GM12878 (cell line): ENCODE results near the gene TAF4. TPM values are rescaled to one million over a fixed set of nuclear protein-coding genes. Genes with fewer than 3 reads are reported as not detected.

Source experiments
- ATAC-seq: fragments of 200-7000 bp; cut with Tn5 transposase; 3 replicates; pipeline ENCODE4 v1.9.1; 2020; ENCODE audit warnings: mild to moderate bottlenecking, moderate library complexity
- BruUV-seq: library from RNA; stranded (reverse); fragments of 400-500 nt; replicated peaks from 2 replicates; lab custom pipeline; 2021; lab: Mats Ljungman, UMichigan
- CTCF ChIA-PET: fragments of 300-600 bp; sonication (Branson Sonifier 250); formaldehyde crosslinking; extraction: SDS; loops from one replicate; lab custom pipeline; 2021; ENCODE audit warnings: inconsistent platforms; lab: Yijun Ruan, JAX
- POLR2A ChIA-PET: fragments of 350-600 bp; formaldehyde crosslinking; extraction: SDS; loops from one replicate; lab custom pipeline; 2021; ENCODE audit warnings: inconsistent platforms; lab: Charles Lee
- RAD21 ChIA-PET: fragments of 300-600 bp; sonication (Branson Sonifier 250); formaldehyde crosslinking; loops from one replicate; lab custom pipeline; 2023; ENCODE audit warnings: antibody characterized with exemption; ENCODE audit not compliant: unreplicated experiment; lab: Charles Lee
- SMC1A ChIA-PET: fragments of 300-600 bp; sonication (Branson Sonifier 250); formaldehyde crosslinking; loops from one replicate; lab custom pipeline; 2023; ENCODE audit not compliant: unreplicated experiment, uncharacterized antibody; lab: Charles Lee
- DNase-seq: peaks from one replicate; pipeline ENCODE4 v3.0.0-alpha.2; 2011; ENCODE audit warnings: low read depth, low spot score
- FAIRE-seq: peaks from 3 replicates; lab custom pipeline; 2011; peaks lifted over from hg19 to GRCh38; lab: Jason Lieb, UNC
- H2AFZ ChIP-seq: 2 replicates; pipeline ENCODE4 v1.6.0; 2011; ENCODE audit warnings: low read depth, low read length, control low read depth; ENCODE audit not compliant: control insufficient read depth
- H3K27ac ChIP-seq: 2 replicates; pipeline ENCODE4 v1.5.1; 2011; ENCODE audit warnings: control low read depth; ENCODE audit not compliant: control insufficient read depth, insufficient read depth
- H3K27me3 ChIP-seq, 2 experiments: replicated peaks in 1 of 2; 2 replicates each; pipeline versions ENCODE4 v1.6.0 to v1.6.1; 2011; ENCODE audit warnings: low read length in 1 of 2; ENCODE audit not compliant: control insufficient read depth in 2 of 2, insufficient read depth in 2 of 2
- H3K36me3 ChIP-seq, 2 experiments: 2 replicates each; pipeline ENCODE4 v1.5.1; 2011; ENCODE audit warnings: low read length in 1 of 2; ENCODE audit not compliant: control insufficient read depth in 2 of 2, insufficient read depth in 2 of 2
- H3K4me1 ChIP-seq: 2 replicates; pipeline ENCODE4 v1.6.1; 2011; ENCODE audit warnings: mild to moderate bottlenecking, low read length, moderate library complexity, mixed read lengths; ENCODE audit not compliant: control insufficient read depth, insufficient read depth
- H3K4me2 ChIP-seq: 2 replicates; pipeline ENCODE4 v1.6.0; 2011; ENCODE audit warnings: control low read depth; ENCODE audit not compliant: control insufficient read depth, insufficient read depth
- H3K4me3 ChIP-seq: fragments of 200-600 bp; sonication (generic); 2 replicates; pipeline ENCODE4 v1.5.1; 2016
- H3K79me2 ChIP-seq: 2 replicates; pipeline ENCODE4 v1.6.0; 2011; ENCODE audit warnings: low read length; ENCODE audit not compliant: control insufficient read depth, insufficient read depth
- H3K9ac ChIP-seq: 2 replicates; pipeline ENCODE4 v1.8.0; 2011; ENCODE audit warnings: low read length, control low read depth, mixed read lengths; ENCODE audit not compliant: control insufficient read depth, insufficient read depth
- H3K9me3 ChIP-seq: replicated peaks from 3 replicates; pipeline ENCODE4 v1.5.1; 2011; ENCODE audit warnings: mild to moderate bottlenecking, low read length; ENCODE audit not compliant: control insufficient read depth, insufficient read depth
- H4K20me1 ChIP-seq: 2 replicates; pipeline ENCODE4 v1.6.0; 2011; ENCODE audit not compliant: control insufficient read depth, insufficient read depth
- CHD1 ChIP-seq: IDR thresholded peaks from 2 replicates; pipeline ENCODE4 v1.6.1; 2012; ENCODE audit warnings: low read depth, low read length, improper control_type of control experiment
- CREM ChIP-seq: IDR thresholded peaks from 2 replicates; pipeline ENCODE4 v1.6.1; 2014; ENCODE audit warnings: antibody characterized with exemption, low read depth
- DPF2 ChIP-seq: fragments of 450-650 bp; IDR thresholded peaks from 2 replicates; pipeline ENCODE4 v1.6.1; 2017; ENCODE audit warnings: mild to moderate bottlenecking
- IKZF1 ChIP-seq: fragments of 450-650 bp; conservative IDR thresholded peaks from 2 replicates; pipeline ENCODE4 v1.6.1; 2017; ENCODE audit warnings: antibody characterized with exemption, mild to moderate bottlenecking
- IRF4 ChIP-seq: IDR thresholded peaks from 2 replicates; pipeline ENCODE4 v1.6.1; 2011; ENCODE audit warnings: low read depth, low read length
- JUND ChIP-seq: IDR thresholded peaks from 2 replicates; pipeline ENCODE4 v1.6.1; 2012; ENCODE audit warnings: low read depth, mild to moderate bottlenecking, low read length, improper control_type of control experiment, moderate library complexity
- LARP7 ChIP-seq: fragments of 450-650 bp; IDR thresholded peaks from 2 replicates; pipeline ENCODE4 v1.6.1; 2017; ENCODE audit warnings: mild to moderate bottlenecking
- MTA2 ChIP-seq: fragments of 450-650 bp; IDR thresholded peaks from 2 replicates; pipeline ENCODE4 v1.6.1; 2016; ENCODE audit warnings: low read depth, mild to moderate bottlenecking, moderate library complexity
- MTA3 ChIP-seq: IDR thresholded peaks from 2 replicates; pipeline ENCODE4 v1.6.1; 2012; ENCODE audit warnings: low read length, inconsistent platforms, borderline replicate concordance
- PBX3 ChIP-seq: IDR thresholded peaks from 2 replicates; pipeline ENCODE4 v1.6.1; 2011; ENCODE audit warnings: mild to moderate bottlenecking, low read depth, low read length, moderate library complexity; ENCODE audit not compliant: insufficient replicate concordance
- SIN3A ChIP-seq: IDR thresholded peaks from 2 replicates; pipeline ENCODE4 v1.6.1; 2012; ENCODE audit warnings: low read depth, low read length, improper control_type of control experiment
- SMAD1 ChIP-seq: fragments of 450-650 bp; IDR thresholded peaks from 2 replicates; pipeline ENCODE4 v1.6.1; 2018; ENCODE audit warnings: mild to moderate bottlenecking, low read depth; ENCODE audit not compliant: partially characterized antibody
- TAF1 ChIP-seq: IDR thresholded peaks from 2 replicates; pipeline ENCODE4 v1.6.1; 2011; ENCODE audit warnings: mild to moderate bottlenecking, low read depth, low read length, borderline replicate concordance
- TBL1XR1 ChIP-seq: IDR thresholded peaks from 2 replicates; pipeline ENCODE4 v1.6.1; 2012; ENCODE audit warnings: low read depth, low read length, improper control_type of control experiment
- WGBS: methylation state at CpG from one replicate; pipeline ENCODE4 v1.1.6; 2016; ENCODE audit warnings: low lambda C conversion rate; ENCODE audit not compliant: insufficient replicate concordance, insufficient coverage; ENCODE audit errors: missing lambda C conversion rate; 5-methylcytosine and 5-hydroxymethylcytosine counted together
- in situ Hi-C: fragments of 300-500 bp; cut with MboI; formaldehyde crosslinking; loops from 9 replicates; pipeline ENCODE4 v1.14.3; 2018; ENCODE audit warnings: mixed read lengths
- intact Hi-C: fragments of 100-400 bp; cut with micrococcal nuclease; formaldehyde crosslinking; loops from one replicate; pipeline ENCODE4 v1.14.2; 2022; ENCODE audit not compliant: unreplicated experiment
- polyA plus RNA-seq, 11 experiments: library from polyadenylated mRNA; depleted of rRNA in 4 of 11; unstranded in 6 of 11; stranded (reverse) in 5 of 11; fragments of >200 nt; fragmentation: Nextera tagmentation in 4 of 11; fragmentation: Illumina TruSeq in 1 of 11; extraction: Ambion mirVana in 4 of 11; extraction: Trizol in 1 of 11; gene quantifications; 1 replicate in 1 of 11; 2 replicates in 10 of 11; pipeline versions ENCODE4 v1.2.1 to v1.2.3, GENCODE V29; 2011 to 2016; ENCODE audit warnings: inconsistent platforms in 2 of 11, missing spikeins in 2 of 11, low read depth in 1 of 11
- total RNA-seq, 4 experiments: library from RNA; depleted of rRNA in 3 of 4; stranded (reverse); fragments of >200 nt in 3 of 4; fragmentation: Illumina TruSeq in 1 of 4; extraction: Trizol in 1 of 4; gene quantifications; 2 replicates each; pipeline versions ENCODE4 v1.2.1 to v1.2.3, GENCODE V29; 2013 to 2021

Gene TAF4
- total and polyA plus RNA-seq, 10 of the 15 experiments (the other 5 are each of a cell fraction or from before 2014, with no cell fraction given), result 0.39 to 16.9 (median 3.4) TPM

DNA sequence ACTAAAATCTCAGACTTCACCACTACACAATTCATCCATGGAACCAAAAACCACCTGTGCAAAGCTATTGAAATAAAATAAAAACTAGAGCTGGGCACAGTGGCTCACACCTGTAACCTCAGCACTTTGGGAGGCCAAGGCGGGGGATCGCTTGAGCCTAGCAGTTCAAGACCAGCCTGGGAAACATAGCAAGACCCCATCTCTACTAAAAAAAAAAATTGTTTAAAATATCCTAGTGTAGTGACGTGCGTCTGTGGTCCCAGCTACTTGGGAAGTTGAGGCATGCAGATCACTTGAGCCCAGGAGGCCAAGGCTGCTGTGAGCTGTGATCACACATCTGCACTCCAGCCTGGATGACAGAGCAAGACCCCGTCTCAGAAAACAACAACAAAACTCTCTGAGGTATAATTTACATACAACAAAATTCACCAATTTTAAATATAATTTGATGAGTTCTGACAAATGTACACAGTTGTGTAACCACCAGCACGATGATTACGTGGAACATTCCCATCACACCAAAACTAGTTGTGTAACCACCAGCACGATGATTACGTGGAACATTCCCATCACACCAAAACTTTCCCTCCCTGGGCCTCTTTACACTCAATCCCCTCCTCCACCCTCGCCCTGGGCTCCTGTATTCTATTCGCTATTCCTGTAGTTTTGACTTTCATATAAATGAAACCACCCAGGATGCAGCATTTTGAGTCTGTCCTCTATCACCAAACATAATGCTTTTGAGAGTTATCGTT lies 107.5 kb downstream of the TAF4 start:
- Histone ChIP-seq H3K27ac (no peak overlapping the region), H3K27me3 (no peaks in the 10 kb centered on the region)
- TF ChIP-seq TAF1 (no peak), MTA3 (no peak), LARP7 (no peak), IKZF1 (no peak), SIN3A (no peak), CREM (no peak), CHD1 (no peak), MTA2 (no peak), SMAD1 (no peak), JUND (no peak), IRF4 (no peak), PBX3 (no peak), DPF2 (no peak), TBL1XR1 (no peak)
- TF ChIP-seq, all 136 proteins: peak for 0
- no TSS peak for BruUV-seq
- SMC1A ChIA-PET, result no interaction called here
- POLR2A ChIA-PET, result no interaction called here
- Histone ChIP-seq H3K9ac (no peak overlapping the region), H3K79me2 (no peaks in the 10 kb centered on the region), H3K36me3 (no peaks in the 10 kb centered on the region), H3K9me3 (no peaks in the 10 kb centered on the region), H4K20me1 (no peaks in the 10 kb centered on the region), H2AFZ (no peak overlapping the region), H3K4me3 (no peak overlapping the region), H3K4me2 (no peak overlapping the region), H3K4me1 (no peaks in the 10 kb centered on the region)
- in situ Hi-C loops (no loop called here), intact Hi-C loops (no loop called here)
- RAD21 ChIA-PET, result no interaction called here
- no peak for FAIRE-seq
- WGBS, result 44% methylated on average over 12 of the region's 12 CpGs
- CTCF ChIA-PET, result no interaction called here
- ATAC-seq, result no peak
- DNase-seq, result no peak
